ENCODE measurements around the gene CLEC9A. TPM values are rescaled to one million over a fixed set of nuclear protein-coding genes. Genes with fewer than 3 reads are reported as not detected.
"Not testable (repeated sequence)": the region's sequence is repeated elsewhere in the genome, so short reads cannot be mapped to it uniquely, and the experiment has no call there.

The CLEC9A gene
- total RNA-seq = not detected

- Mint-ChIP-seq H3K36me3 (ENCODE audit: low read depth) (no peaks in the 10 kb centered on the region), H3K27me3 (ENCODE audit: low read depth) (peaks cover 13% of the 10 kb centered on the region), H3K9me3 (ENCODE audit: insufficient read depth) (no peaks in the 10 kb centered on the region), H3K4me3 (no peak within 1 kb of the TSS), H3K27ac (no peak within 1 kb of the TSS), H3K4me1 (ENCODE audit: low read depth) (no peaks in the 10 kb centered on the region)
- ATAC-seq (no peak), DNase-seq (no peak)
- ChIA-PET CTCF (no interaction called here), POLR2A (no interaction called here)
Observed at GRCh38 chr12:10030446-10030845, at the start of gene CLEC9A. TSS of gene CLEC9A (plus strand) at chr12:10030682. CDS start at chr12:10052688, 22,006 bp downstream.

- no peak for DNase-seq
- Mint-ChIP-seq H3K36me3 (ENCODE audit: low read depth) (peaks cover 7% of the 10 kb centered on the region), H3K27me3 (ENCODE audit: low read depth) (peaks cover 39% of the 10 kb centered on the region), H3K4me3 (no peak overlapping the region), H3K27ac (no peak overlapping the region), H3K4me1 (ENCODE audit: low read depth) (no peaks in the 10 kb centered on the region), H3K9me3 (ENCODE audit: insufficient read depth) (no peaks in the 10 kb centered on the region)
- no peak for ATAC-seq
- ChIA-PET CTCF (interaction anchor here (0.9 kb wide), 1 partner anchor 52 kb away, joined by 3 read pairs; no protein-coding TSS in a partner anchor), POLR2A (no interaction called here)
Observed at GRCh38 chr12:9991876-9992275, 38.6 kb upstream of the CLEC9A start.

GRCh38 chr12:9992296-9992695, 38.2 kb upstream of the CLEC9A start:
- ChIA-PET CTCF (interaction anchor here (0.9 kb wide), 1 partner anchor 52 kb away, joined by 3 read pairs; no protein-coding TSS in a partner anchor), POLR2A (no interaction called here)
- peaks cover 7% of the 10 kb centered on the region for H3K36me3 Mint-ChIP-seq (ENCODE audit: low read depth)
- no peak overlapping the region for H3K4me3 Mint-ChIP-seq
- ATAC-seq (no peak), DNase-seq (no peak)
- H3K9me3 Mint-ChIP-seq (ENCODE audit: insufficient read depth) = no peaks in the 10 kb centered on the region
- peaks cover 39% of the 10 kb centered on the region for H3K27me3 Mint-ChIP-seq (ENCODE audit: low read depth)
- H3K4me1 Mint-ChIP-seq (ENCODE audit: low read depth) = no peaks in the 10 kb centered on the region
- no peak overlapping the region for H3K27ac Mint-ChIP-seq

GRCh38 chr12:9999016-9999415, 31.5 kb upstream of the CLEC9A start, which contains the start of gene CLEC1B:
TSS of gene CLEC1B (minus strand) at chr12:9999121. CDS start at chr12:9999100, 21 bp downstream.
- H3K4me1 Mint-ChIP-seq (ENCODE audit: low read depth) = no peaks in the 10 kb centered on the region
- H3K9me3 Mint-ChIP-seq (ENCODE audit: insufficient read depth) = no peaks in the 10 kb centered on the region
- DNase-seq (no peak), ATAC-seq (no peak)
- H3K27ac Mint-ChIP-seq = no peak within 1 kb of the TSS
- ChIA-PET CTCF (interaction anchor here (1.4 to 1.7 kb wide), 3 partner anchors 58 to 249 kb away, joined by 5 to 11 read pairs (median 5); no protein-coding TSS in a partner anchor), POLR2A (no interaction called here)
- peaks cover 43% of the 10 kb centered on the region for H3K27me3 Mint-ChIP-seq (ENCODE audit: low read depth)
- H3K4me3 Mint-ChIP-seq = no peak within 1 kb of the TSS
- no peaks in the 10 kb centered on the region for H3K36me3 Mint-ChIP-seq (ENCODE audit: low read depth)

GRCh38 chr12:10001171-10001776, 29.2 kb upstream of the CLEC9A start:
- H3K9me3 Mint-ChIP-seq (ENCODE audit: insufficient read depth) = no peaks in the 10 kb centered on the region
- CTCF ChIA-PET = interaction anchor here (0.8 to 1.5 kb wide), 2 partner anchors 61 to 187 kb away, joined by 3 to 5 read pairs; no protein-coding TSS in a partner anchor
- H3K4me3 Mint-ChIP-seq = no peak overlapping the region
- peaks cover 37% of the 10 kb centered on the region for H3K27me3 Mint-ChIP-seq (ENCODE audit: low read depth)
- H3K27ac Mint-ChIP-seq = no peak overlapping the region
- no peak for DNase-seq
- no peak for ATAC-seq
- H3K4me1 Mint-ChIP-seq (ENCODE audit: low read depth) = no peaks in the 10 kb centered on the region
- POLR2A ChIA-PET = no interaction called here
- H3K36me3 Mint-ChIP-seq (ENCODE audit: low read depth) = no peaks in the 10 kb centered on the region

- H3K9me3 Mint-ChIP-seq (ENCODE audit: insufficient read depth) = no peaks in the 10 kb centered on the region
- POLR2A ChIA-PET = interaction anchor here (0.6 kb wide), 1 partner anchor 270 kb away, joined by 4 read pairs; no protein-coding TSS in a partner anchor
- no peaks in the 10 kb centered on the region for H3K4me1 Mint-ChIP-seq (ENCODE audit: low read depth)
- CTCF ChIA-PET = interaction anchor here (0.9 to 8.0 kb wide), 3 partner anchors 72 to 198 kb away, joined by 3 to 43 read pairs (median 9); no protein-coding TSS in a partner anchor
- DNase-seq = no peak
- H3K36me3 Mint-ChIP-seq (ENCODE audit: low read depth) = no peaks in the 10 kb centered on the region
- H3K27me3 Mint-ChIP-seq (ENCODE audit: low read depth) = peaks cover 36% of the 10 kb centered on the region
- H3K27ac Mint-ChIP-seq = no peak overlapping the region
- no peak overlapping the region for H3K4me3 Mint-ChIP-seq
- no peak for ATAC-seq
Observed at GRCh38 chr12:10012630-10013330, 17.7 kb upstream of the CLEC9A start.

- H3K36me3 Mint-ChIP-seq (ENCODE audit: low read depth) = no peaks in the 10 kb centered on the region
- H3K9me3 Mint-ChIP-seq (ENCODE audit: insufficient read depth) = no peaks in the 10 kb centered on the region
- H3K27ac Mint-ChIP-seq = no peak overlapping the region
- H3K27me3 Mint-ChIP-seq (ENCODE audit: low read depth) = peaks cover 26% of the 10 kb centered on the region
- CTCF ChIA-PET = interaction anchor here (0.7 to 1.3 kb wide), 3 partner anchors 74 to 201 kb away, joined by 3 to 4 read pairs (median 3); no protein-coding TSS in a partner anchor
- no peak for ATAC-seq
- no peak for DNase-seq
- no peaks in the 10 kb centered on the region for H3K4me1 Mint-ChIP-seq (ENCODE audit: low read depth)
- H3K4me3 Mint-ChIP-seq = no peak overlapping the region
- POLR2A ChIA-PET = no interaction called here
Observed at GRCh38 chr12:10015450-10015849, 15.0 kb upstream of the CLEC9A start.

- Mint-ChIP-seq H3K9me3 (ENCODE audit: insufficient read depth) (no peaks in the 10 kb centered on the region), H3K4me1 (ENCODE audit: low read depth) (no peaks in the 10 kb centered on the region), H3K36me3 (ENCODE audit: low read depth) (no peaks in the 10 kb centered on the region), H3K4me3 (no peak overlapping the region), H3K27me3 (ENCODE audit: low read depth) (peaks cover 20% of the 10 kb centered on the region), H3K27ac (no peak overlapping the region)
- ATAC-seq = no peak
- POLR2A ChIA-PET = no interaction called here
- CTCF ChIA-PET = no interaction called here
- DNase-seq = no peak
Observed at GRCh38 chr12:10016881-10017280, 13.6 kb upstream of the CLEC9A start.

- no peak for DNase-seq
- Mint-ChIP-seq H3K4me3 (no peak overlapping the region), H3K9me3 (ENCODE audit: insufficient read depth) (no peaks in the 10 kb centered on the region), H3K4me1 (ENCODE audit: low read depth) (no peaks in the 10 kb centered on the region), H3K27me3 (ENCODE audit: low read depth) (peaks cover 10% of the 10 kb centered on the region), H3K36me3 (ENCODE audit: low read depth) (no peaks in the 10 kb centered on the region), H3K27ac (no peak overlapping the region)
- ATAC-seq = no peak
- ChIA-PET CTCF (interaction anchor here (0.6 to 1.2 kb wide), 3 partner anchors 8 to 268 kb away, joined by 3 to 4 read pairs (median 4); partner anchors contain the start of gene CLEC12B), POLR2A (interaction anchor here (0.9 kb wide), 1 partner anchor 204 kb away, joined by 3 read pairs; no protein-coding TSS in a partner anchor)
Observed at GRCh38 chr12:10018386-10018785, 12.1 kb upstream of the CLEC9A start.

GRCh38 chr12:10021342-10021741, 9.1 kb upstream of the CLEC9A start:
- H3K4me1 Mint-ChIP-seq (ENCODE audit: low read depth) = no peaks in the 10 kb centered on the region
- ChIA-PET CTCF (no interaction called here), POLR2A (no interaction called here)
- peaks cover 8% of the 10 kb centered on the region for H3K27me3 Mint-ChIP-seq (ENCODE audit: low read depth)
- no peak for ATAC-seq
- DNase-seq = no peak
- no peaks in the 10 kb centered on the region for H3K9me3 Mint-ChIP-seq (ENCODE audit: insufficient read depth)
- no peak overlapping the region for H3K4me3 Mint-ChIP-seq
- no peak overlapping the region for H3K27ac Mint-ChIP-seq
- no peaks in the 10 kb centered on the region for H3K36me3 Mint-ChIP-seq (ENCODE audit: low read depth)

- Mint-ChIP-seq H3K9me3 (ENCODE audit: insufficient read depth) (no peaks in the 10 kb centered on the region), H3K27me3 (ENCODE audit: low read depth) (peaks cover 14% of the 10 kb centered on the region), H3K27ac (no peak overlapping the region), H3K4me1 (ENCODE audit: low read depth) (no peaks in the 10 kb centered on the region), H3K4me3 (no peak overlapping the region), H3K36me3 (ENCODE audit: low read depth) (no peaks in the 10 kb centered on the region)
- ATAC-seq = no peak
- CTCF ChIA-PET = interaction anchor here (1.2 to 2.3 kb wide), 2 partner anchors 9 to 15 kb away, joined by 5 to 6 read pairs; partner anchors contain the start of gene CLEC12B
- DNase-seq = no peak
- POLR2A ChIA-PET = no interaction called here
Observed at GRCh38 chr12:10025236-10025635, 5.2 kb upstream of the CLEC9A start.

- CTCF ChIA-PET = interaction anchor here (1.2 kb wide), 1 partner anchor 16 kb away, joined by 6 read pairs; the partner anchor contains the start of gene CLEC12B
- POLR2A ChIA-PET; H3K4me1 Mint-ChIP-seq (ENCODE audit: low read depth); H3K27ac Mint-ChIP-seq; DNase-seq; ATAC-seq; H3K9me3 Mint-ChIP-seq (ENCODE audit: insufficient read depth); H3K4me3 Mint-ChIP-seq; H3K36me3 Mint-ChIP-seq (ENCODE audit: low read depth): not testable (repeated sequence)
- peaks cover 12% of the 10 kb centered on the region for H3K27me3 Mint-ChIP-seq (ENCODE audit: low read depth)
Observed at GRCh38 chr12:10026666-10027065, 3.8 kb upstream of the CLEC9A start.

Measured in activated CD8-positive, alpha-beta T cell treated with anti-CD3 and anti-CD28 coated beads, Interleukin-2, amount 10 ng/mL, durations not matched to agents 7 days and 5 days (primary cell).